Ishikawa (cell line): Measurements from ENCODE around the gene SRPK2.

Experiments used
- CEBPB ChIP-seq: IDR thresholded peaks from 2 replicates; pipeline ENCODE4 v1.6.1; 2012
- CREB1 ChIP-seq: IDR thresholded peaks from 2 replicates; pipeline ENCODE4 v1.6.1; 2012; ENCODE audit warnings: low read depth
- EGR1 ChIP-seq: IDR thresholded peaks from 2 replicates; pipeline ENCODE4 v1.6.1; 2012
- EP300 ChIP-seq: IDR thresholded peaks from 2 replicates; pipeline ENCODE4 v1.6.1; 2012; ENCODE audit warnings: borderline replicate concordance
- FOXM1 ChIP-seq: IDR thresholded peaks from 2 replicates; pipeline ENCODE4 v1.6.1; 2012; ENCODE audit warnings: low read depth, borderline replicate concordance
- MAX ChIP-seq: IDR thresholded peaks from 2 replicates; pipeline ENCODE4 v1.6.1; 2012
- NFIC ChIP-seq: IDR thresholded peaks from 2 replicates; pipeline ENCODE4 v1.6.1; 2012
- RAD21 ChIP-seq: IDR thresholded peaks from 2 replicates; pipeline ENCODE4 v1.6.1; 2012; ENCODE audit warnings: low read depth
- REST ChIP-seq: IDR thresholded peaks from 2 replicates; pipeline ENCODE4 v1.6.1; 2012; ENCODE audit warnings: low read depth, mild to moderate bottlenecking
- TAF1 ChIP-seq: IDR thresholded peaks from 2 replicates; pipeline ENCODE4 v1.6.1; 2012; ENCODE audit warnings: low read depth, mild to moderate bottlenecking
- TCF12 ChIP-seq: IDR thresholded peaks from 2 replicates; pipeline ENCODE4 v1.6.1; 2012; ENCODE audit warnings: low read depth
- TEAD4 ChIP-seq: IDR thresholded peaks from 2 replicates; pipeline ENCODE4 v1.6.1; 2012
- USF1 ChIP-seq: IDR thresholded peaks from 2 replicates; pipeline ENCODE4 v1.6.1; 2012
- YY1 ChIP-seq: IDR thresholded peaks from 2 replicates; pipeline ENCODE4 v1.6.1; 2012; ENCODE audit warnings: low read depth
- ZBTB7A ChIP-seq: IDR thresholded peaks from 2 replicates; pipeline ENCODE4 v1.6.1; 2012; ENCODE audit warnings: low read depth

SRPK2 gene

GRCh38 chr7:105345725-105346124 lies 43.0 kb downstream of the SRPK2 start:
- no peak for TF ChIP-seq MAX
- no peak for TF ChIP-seq USF1
- TF ChIP-seq ZBTB7A: no peak
- TF ChIP-seq CREB1: no peak
- no peak for TF ChIP-seq TEAD4
- no peak for TF ChIP-seq TAF1
- no peak for TF ChIP-seq NFIC
- TF ChIP-seq CEBPB: no peak
- TF ChIP-seq FOXM1: no peak
- TF ChIP-seq YY1: no peak
- no peak for TF ChIP-seq EP300
- no peak for TF ChIP-seq REST
- TF ChIP-seq RAD21: no peak
- TF ChIP-seq TCF12: no peak
- TF ChIP-seq EGR1: no peak

GRCh38 chr7:105345003-105345402 lies 43.7 kb downstream of the SRPK2 start:
- TF ChIP-seq TEAD4 (no peak), YY1 (no peak), ZBTB7A (no peak), MAX (no peak), NFIC (no peak), CEBPB (no peak), EP300 (no peak), RAD21 (no peak), TAF1 (no peak), TCF12 (no peak), REST (no peak), EGR1 (no peak), USF1 (no peak)

- no peak for TF ChIP-seq TCF12
- no peak for TF ChIP-seq MAX
- no peak for TF ChIP-seq RAD21
- TF ChIP-seq USF1: no peak
- TF ChIP-seq FOXM1: no peak
- no peak for TF ChIP-seq EGR1
- no peak for TF ChIP-seq TEAD4
- no peak for TF ChIP-seq NFIC
- TF ChIP-seq EP300: no peak
- no peak for TF ChIP-seq CREB1
- TF ChIP-seq TAF1: no peak
- no peak for TF ChIP-seq ZBTB7A
- no peak for TF ChIP-seq REST
- TF ChIP-seq CEBPB: no peak
- TF ChIP-seq YY1: no peak
Observed at GRCh38 chr7:105339404-105340323, 49.1 kb downstream of the SRPK2 start.
